Endothelial cell of hepatic sinusoid (primary cell): ENCODE data around the gene HAUS6.
"Not testable (repeated sequence)": the region's sequence is repeated elsewhere in the genome, so short reads cannot be mapped to it uniquely, and the experiment has no call there.

Experiments used
- in situ Hi-C: cut with HindIII; loops from 2 replicates; pipeline ENCODE4 v1.10.0; 2017; ENCODE audit warnings: low sequenced_read_pairs

The HAUS6 gene, protein sequence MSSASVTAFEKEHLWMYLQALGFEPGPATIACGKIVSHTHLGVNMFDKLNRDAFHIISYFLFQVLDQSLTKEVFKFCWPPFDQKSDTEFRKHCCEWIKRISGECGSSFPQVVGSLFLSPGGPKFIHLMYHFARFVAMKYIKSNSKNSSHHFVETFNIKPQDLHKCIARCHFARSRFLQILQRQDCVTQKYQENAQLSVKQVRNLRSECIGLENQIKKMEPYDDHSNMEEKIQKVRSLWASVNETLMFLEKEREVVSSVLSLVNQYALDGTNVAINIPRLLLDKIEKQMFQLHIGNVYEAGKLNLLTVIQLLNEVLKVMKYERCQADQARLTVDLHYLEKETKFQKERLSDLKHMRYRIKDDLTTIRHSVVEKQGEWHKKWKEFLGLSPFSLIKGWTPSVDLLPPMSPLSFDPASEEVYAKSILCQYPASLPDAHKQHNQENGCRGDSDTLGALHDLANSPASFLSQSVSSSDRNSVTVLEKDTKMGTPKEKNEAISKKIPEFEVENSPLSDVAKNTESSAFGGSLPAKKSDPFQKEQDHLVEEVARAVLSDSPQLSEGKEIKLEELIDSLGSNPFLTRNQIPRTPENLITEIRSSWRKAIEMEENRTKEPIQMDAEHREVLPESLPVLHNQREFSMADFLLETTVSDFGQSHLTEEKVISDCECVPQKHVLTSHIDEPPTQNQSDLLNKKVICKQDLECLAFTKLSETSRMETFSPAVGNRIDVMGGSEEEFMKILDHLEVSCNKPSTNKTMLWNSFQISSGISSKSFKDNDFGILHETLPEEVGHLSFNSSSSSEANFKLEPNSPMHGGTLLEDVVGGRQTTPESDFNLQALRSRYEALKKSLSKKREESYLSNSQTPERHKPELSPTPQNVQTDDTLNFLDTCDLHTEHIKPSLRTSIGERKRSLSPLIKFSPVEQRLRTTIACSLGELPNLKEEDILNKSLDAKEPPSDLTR

DNA sequence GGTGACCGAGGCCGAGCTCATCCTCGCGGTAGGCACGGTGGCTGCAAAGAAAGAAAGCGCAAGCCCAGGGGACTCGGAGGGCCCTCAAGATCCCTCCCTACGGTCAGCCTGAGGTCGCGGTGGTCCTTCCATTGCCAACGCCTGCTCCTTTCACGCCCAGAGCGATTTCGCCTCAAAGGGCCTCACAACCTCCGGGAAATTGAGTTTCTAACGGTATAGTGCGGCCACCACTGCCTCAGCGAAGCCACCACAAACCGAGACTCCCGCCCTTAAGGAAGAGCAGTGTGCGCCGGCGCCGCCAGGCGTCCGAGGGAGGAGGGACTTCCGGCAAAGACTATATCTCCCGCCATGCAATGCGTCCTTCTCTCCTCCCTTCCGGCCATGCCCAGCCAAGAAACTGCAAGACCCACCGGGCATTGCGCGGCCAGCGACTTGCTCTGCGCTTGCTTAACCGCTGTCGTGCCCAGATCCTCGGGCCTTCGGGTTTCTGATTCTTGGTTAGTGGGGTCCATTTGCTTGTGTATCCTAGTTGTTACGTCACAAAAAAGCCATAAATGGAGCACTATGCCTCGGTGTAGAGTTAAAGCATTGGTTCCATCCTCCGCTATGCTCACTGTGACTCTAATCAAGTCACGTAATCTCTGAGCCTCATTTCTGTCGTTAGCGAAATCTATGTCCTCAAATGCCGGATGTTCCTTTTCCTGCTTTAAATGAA, at the start of gene HAUS6:
Gene HAUS6, minus strand, starts transcription at position 274 of the 715 bp plus-strand sequence. Its CDS starts 253 bp downstream, at position 21.
- in situ Hi-C loops, result no loop called here

DNA sequence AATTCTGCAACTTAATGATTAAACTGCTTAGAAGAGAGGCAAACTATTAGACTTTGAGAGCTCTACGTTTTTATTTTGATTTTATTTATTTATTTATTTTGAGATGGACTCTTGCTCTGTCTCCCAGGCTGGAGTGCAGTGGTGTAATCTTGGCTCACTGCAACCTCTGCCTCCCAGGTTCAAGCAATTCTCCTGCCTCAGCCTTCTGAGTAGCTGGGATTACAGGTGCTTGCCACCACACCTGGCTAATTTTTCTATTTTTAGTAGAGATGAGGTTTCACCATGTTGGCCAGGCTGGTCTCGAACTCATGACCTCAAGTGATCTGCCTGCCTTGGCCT, 49.4 kb upstream of the HAUS6 start:
- in situ Hi-C loops, result not testable (repeated sequence)

DNA sequence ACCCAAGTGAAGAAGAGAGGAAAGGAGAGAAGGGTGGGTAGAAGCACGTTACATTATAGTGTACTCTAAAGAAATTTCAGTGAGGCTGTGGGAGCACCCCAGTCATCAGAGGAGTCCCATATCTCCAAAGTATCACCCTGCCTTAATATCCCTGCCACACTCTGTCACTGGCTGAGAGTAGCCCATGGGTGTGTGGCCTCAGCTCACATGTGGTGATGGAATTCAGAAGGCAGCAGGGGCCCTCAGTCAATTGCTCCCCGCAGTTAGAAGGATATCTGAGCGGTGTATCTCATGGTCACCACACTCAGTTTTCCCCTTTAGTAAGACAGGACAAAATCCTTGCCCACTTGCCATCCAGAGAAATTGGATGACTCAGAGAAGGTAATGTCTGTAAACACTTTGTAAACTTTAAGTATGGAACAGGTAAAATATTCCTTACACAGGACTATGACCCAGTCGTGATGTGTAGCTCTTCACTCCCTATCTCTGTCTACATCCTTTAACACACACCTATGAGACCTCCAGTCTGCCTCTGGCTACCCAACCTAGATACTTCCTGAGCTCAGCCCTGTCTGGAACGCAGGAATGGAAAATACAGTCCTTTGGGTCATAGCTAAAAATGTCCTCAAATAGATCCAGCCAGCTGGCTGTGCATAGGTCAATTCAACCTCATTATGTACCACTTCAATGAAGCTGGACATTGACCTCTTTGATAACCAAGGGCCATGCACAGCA, 48.9 kb upstream of the HAUS6 start:
- in situ Hi-C loops, result no loop called here

DNA sequence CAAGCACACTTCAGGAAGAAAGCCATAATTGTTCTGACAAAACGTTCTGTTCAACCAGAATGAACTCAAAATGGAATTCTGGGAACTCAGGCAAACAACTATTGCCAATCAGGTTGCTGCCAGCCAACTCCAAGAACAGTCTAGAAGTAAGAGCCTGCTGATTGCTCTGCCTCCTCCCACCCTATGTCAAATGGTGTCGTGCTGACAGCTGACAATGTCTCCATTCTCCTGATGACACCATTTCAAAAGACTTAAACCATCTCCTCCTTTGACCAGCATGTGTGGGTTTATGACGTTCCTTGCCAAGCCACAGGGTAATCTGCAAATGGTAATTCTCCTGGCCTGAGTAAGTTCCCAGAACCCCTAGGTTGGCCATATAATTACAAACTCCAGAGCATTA, 46.5 kb upstream of the HAUS6 start:
- in situ Hi-C loops, result no loop called here

- in situ Hi-C loops, result no loop called here
Measured at GRCh38 chr9:19148187-19148586, 45.5 kb upstream of the HAUS6 start.

DNA sequence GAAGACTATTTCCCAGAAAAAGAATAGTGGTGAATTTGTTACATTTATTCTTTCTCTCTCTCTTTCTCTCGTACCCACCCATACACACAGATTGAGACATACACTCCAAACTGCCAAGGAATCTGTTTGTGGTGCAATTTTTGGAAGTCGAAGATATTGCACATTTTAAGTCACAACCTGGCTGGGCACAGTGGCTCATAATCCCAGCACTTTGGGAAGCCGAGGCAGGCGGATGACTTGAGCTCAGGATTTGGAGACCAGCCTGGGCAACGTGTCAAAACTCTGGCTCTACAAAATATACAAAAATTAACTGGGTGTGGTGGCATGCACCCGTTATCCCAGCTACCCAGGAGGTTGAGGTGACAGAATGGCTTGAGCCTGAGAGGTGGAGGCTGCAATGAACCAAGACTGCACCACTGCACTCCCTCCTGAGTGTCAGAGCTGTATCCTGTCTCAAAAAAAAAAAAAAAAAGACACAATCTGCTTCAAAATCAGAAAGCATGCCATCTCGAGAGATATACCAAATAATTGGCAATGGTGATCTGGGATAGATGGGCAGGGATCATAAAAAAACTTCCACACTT, 43.8 kb upstream of the HAUS6 start:
- in situ Hi-C loops, result no loop called here

DNA sequence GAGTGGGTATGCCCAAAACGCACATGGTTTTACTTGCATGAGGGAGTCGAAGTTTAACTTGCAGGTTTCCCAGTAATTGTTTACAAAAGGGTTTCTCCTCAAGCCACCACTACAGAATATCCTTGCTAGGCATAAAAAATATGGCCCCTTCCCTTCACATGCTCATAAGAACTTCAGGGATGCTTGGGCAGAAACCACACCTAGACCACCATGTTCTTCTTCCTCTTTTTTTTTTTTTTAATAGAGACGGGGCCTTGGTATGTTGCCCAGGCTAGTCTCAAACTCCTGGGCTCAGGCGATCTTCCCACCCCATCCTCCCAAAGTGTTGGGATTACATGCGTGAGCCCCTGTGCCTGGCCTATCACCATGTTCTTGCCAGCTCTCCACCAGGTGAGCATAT, 43.2 kb upstream of the HAUS6 start:
- in situ Hi-C loops, result no loop called here

DNA sequence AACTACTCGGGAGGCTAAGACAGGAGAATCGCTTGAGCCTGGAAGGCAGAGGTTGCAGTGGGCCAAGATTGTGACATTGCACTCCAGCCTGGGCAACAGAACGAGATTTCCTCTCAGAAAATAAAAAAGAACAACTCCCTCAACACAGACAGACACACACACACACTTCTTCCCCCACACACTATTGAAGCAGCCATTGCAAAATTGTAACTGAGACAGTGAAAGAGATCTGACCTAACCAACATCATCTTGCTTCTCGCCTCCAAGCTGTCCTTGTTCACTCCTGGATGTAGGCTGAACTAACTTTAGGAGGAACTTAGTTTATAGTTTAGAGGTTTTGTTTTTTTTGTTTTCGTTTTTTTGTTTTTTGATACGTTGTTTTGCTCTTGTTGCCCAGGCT, 37.6 kb upstream of the HAUS6 start:
- in situ Hi-C loops, result no loop called here

- in situ Hi-C loops, result no loop called here
Measured at GRCh38 chr9:19138084-19138483, 35.4 kb upstream of the HAUS6 start.

DNA sequence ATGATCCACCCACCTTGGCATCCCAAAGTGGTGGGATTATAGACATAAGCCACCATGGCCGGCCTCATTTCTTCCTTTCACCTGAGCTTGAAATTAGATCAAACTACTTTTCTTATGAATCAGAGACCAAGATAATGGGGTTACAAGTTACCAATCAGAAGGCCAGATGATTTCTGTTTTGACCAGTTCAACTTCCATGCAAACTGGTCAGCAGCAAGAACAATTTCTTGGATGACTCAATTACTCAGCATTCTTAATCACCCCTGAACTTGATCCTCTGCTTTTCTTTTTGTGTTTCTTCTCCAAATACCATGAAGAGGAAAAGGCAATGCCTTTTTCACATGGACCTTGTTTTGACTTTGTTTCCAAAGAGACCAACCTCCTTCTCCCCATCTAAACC, 34.6 kb upstream of the HAUS6 start:
- in situ Hi-C loops, result no loop called here

DNA sequence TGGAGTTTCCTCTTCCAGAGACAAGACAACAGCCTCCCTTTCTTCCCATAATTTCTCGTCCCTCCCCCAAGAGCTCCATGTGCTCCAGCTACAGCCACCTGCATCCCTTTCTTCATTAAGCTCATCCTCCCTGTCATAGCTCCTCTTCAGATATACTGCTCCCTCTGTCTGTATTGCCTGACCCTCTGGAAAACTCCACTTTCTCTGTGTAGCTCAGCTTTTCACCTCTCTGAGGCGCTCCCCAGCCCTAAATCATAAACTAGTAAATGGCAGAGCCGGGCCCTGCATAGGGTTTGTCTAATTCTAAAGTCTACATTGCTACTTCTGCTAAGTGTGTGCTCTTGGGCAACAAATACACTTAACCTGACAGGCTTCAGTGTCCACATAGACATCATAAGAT, 33.4 kb upstream of the HAUS6 start:
- in situ Hi-C loops, result no loop called here

- in situ Hi-C loops, result no loop called here
Measured at GRCh38 chr9:19133549-19134345, 31.0 kb upstream of the HAUS6 start.

GRCh38 chr9:19130436-19130835, 27.7 kb upstream of the HAUS6 start:
- in situ Hi-C loops, result no loop called here

DNA sequence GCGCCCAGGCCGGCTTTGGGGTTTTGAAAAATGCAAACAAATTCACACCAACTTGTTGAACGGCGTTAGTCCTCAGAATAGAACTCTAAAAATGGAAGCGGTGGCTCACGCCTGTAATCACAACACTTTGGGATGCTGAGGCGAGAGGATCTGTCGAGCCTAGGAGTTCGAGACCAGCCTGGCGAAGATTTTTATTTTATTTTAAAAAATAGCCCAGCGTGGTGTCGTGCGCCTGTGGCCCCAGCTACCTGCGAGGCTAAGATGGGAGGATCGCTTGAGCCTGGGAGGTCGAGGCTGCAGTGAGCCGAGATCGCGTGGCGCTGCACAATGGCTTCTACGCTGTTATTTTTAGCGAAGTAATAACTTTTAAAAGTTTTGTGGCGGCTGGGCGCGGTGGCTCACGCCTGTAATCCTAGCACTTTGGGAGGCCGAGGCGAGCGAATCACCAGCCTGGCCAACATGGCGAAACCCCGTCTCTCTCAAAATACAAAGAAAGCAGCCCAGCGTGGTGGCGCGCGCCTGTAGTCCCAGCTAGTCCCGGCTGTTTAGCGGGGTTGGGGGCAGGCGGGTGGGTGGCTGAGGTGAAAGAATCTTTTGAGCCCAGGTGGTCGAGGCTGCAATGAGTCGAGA, 25.3 kb upstream of the HAUS6 start:
- in situ Hi-C loops, result loop anchor here (5.0 kb wide), 1 partner anchor 104 kb away; the partner anchor contains the start of gene DENND4C

DNA sequence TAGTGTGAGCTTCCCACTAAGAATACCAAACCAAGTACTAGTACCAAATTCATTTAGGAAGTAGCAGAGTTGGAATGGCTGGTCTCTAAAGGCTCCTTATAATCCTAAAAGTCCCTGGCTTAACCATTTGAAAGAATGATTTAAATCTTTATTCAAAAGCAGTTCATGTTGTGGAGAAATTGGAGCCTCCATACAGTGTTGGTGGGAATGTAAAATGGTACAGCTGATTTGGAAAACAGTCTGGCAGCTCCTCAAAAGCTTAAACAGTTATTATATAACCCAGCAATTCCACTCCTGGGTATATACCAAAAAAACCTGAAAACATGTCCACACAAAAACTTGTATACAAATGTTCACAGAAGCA, 21.7 kb upstream of the HAUS6 start:
- in situ Hi-C loops, result no loop called here

GRCh38 chr9:19122490-19123042, 19.9 kb upstream of the HAUS6 start:
- in situ Hi-C loops, result no loop called here

DNA sequence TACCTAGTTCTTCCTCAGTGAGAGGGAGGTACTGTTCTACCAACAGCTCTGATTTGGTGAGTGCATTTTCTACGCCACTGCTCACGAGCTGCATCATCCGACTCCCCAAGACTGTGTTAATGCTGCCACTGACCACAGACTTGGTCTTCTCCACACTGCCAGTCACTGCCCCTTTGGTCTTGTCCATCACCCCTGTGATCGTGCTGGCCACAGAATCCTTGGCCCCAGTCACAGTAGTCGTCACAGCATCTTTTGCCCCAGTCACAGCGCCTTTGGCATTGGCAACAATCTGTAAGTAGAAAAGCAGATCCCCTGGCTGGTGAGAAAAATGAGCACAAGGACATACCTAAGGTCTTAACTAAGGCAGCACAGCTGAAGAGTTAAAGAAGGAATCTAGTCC, 18.2 kb upstream of the HAUS6 start:
- in situ Hi-C loops, result no loop called here

DNA sequence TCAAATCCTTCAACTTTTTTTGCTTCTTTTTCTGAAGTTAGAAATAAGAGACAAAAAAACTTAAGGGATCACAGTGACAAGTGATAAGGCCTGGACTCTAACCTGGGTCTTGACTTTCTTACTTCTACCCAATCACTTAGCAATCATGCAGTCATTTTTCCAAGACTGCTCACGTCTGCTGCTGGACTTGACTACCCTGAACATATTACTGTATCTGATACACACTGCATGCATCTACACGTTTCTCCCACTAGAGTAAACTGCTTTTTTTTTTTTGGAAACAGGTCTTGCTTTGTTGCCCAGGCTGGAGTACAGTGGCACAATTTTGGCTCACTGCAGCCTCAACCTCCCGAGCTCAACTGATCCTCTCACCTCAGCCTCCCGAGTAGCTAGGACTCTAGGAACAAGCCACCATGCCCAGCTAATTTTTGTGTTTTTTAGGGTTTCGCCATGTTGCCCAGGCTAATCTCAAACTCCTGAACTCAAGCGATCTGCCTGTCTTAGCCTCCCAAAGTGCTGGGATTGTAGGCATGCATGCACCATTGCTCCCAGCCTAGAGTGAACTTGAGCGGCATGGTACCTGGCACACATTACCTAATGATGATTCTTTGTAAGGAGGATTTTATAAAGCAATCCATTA, 17.2 kb upstream of the HAUS6 start:
- in situ Hi-C loops, result no loop called here
